ENCODE measurements around the gene ACBD7.

ACBD7 gene

DNA sequence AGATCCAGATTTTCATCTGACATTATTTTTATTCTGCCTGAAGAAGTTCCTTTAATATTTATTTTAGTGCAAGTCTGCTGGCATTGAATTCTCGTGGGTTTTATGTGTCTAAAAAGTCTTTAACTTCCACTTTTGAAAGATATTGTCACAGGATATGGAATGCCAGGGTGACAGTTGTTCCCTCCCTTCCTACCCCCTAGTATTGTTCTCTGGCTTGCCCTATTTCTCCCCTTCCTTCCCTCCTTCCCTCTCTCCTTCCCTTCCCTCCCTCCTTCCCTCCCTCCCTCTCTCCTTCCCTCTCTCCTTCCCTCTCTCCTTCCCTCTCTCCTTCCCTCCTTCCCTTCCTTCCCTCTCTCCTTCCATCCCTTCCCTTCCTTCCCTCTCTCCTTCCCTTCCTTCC lies 29.9 kb downstream of the ACBD7 start:
- H3K4me3 ChIP-seq (ENCODE audit: low read depth, low read length), result no peak overlapping the region
- no peaks in the 10 kb centered on the region for H3K4me1 ChIP-seq (ENCODE audit: control insufficient read depth, insufficient read depth, low read length, unreplicated experiment)
- H3K27ac ChIP-seq (ENCODE audit: low read depth, low read length), result no peak overlapping the region
- H2AFZ ChIP-seq (ENCODE audit: low read length, unreplicated experiment), result no peak overlapping the region
- no peaks in the 10 kb centered on the region for H3K36me3 ChIP-seq (ENCODE audit: insufficient read depth, low read length)
- no peaks in the 10 kb centered on the region for H3K27me3 ChIP-seq (ENCODE audit: insufficient read depth, low read length)
- no peaks in the 10 kb centered on the region for H3K79me2 ChIP-seq (ENCODE audit: control insufficient read depth, insufficient read depth, low read length, unreplicated experiment)

DNA sequence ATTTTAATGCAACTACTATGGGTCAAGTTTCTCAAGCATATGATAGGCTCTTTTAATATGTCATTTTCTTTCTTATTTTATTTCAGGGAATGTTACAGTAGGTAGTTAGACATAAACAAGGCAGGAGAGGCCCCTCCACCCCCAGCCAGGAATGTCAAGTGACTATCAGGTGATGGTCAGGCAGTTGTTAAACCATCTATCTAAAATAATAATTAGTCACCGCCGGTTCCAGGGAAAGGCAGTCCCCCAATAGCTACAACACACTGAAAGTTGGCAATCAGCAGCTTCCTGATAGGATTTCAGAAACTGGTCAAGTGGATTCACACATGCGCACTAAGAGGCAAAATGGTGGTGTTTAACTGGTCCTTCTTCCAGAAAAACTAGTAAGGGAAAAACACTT lies 35.5 kb downstream of the ACBD7 start:
- Histone ChIP-seq H3K36me3 (ENCODE audit: insufficient read depth, low read length) (no peaks in the 10 kb centered on the region), H3K4me1 (ENCODE audit: control insufficient read depth, insufficient read depth, low read length, unreplicated experiment) (no peaks in the 10 kb centered on the region), H3K27me3 (ENCODE audit: insufficient read depth, low read length) (no peaks in the 10 kb centered on the region), H3K79me2 (ENCODE audit: control insufficient read depth, insufficient read depth, low read length, unreplicated experiment) (no peaks in the 10 kb centered on the region), H2AFZ (ENCODE audit: low read length, unreplicated experiment) (no peak overlapping the region), H3K4me3 (ENCODE audit: low read depth, low read length) (no peak overlapping the region), H3K27ac (ENCODE audit: low read depth, low read length) (no peak overlapping the region)

DNA sequence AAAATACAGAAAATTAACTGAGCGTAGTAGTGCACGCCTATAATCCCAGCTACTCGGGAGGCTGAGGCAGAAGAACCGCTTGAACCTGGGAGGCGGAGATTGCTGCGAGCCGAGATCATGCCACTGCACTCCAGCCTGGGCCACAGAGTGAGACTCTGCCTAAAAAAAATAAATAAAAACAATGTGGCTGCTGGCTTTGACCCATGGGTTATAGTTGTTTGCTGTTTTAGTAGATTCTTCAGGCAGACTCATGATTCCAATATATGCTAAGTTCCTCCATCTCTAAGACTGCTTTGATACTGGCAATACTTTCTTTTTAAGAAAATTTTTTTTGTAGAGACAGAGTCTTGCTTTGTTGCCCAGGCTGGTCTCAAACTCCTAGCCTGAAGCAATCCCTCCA lies 36.5 kb downstream of the ACBD7 start:
- H3K4me1 ChIP-seq (ENCODE audit: control insufficient read depth, insufficient read depth, low read length, unreplicated experiment), result peaks cover 1% of the 10 kb centered on the region
- no peak overlapping the region for H3K27ac ChIP-seq (ENCODE audit: low read depth, low read length)
- no peak overlapping the region for H2AFZ ChIP-seq (ENCODE audit: low read length, unreplicated experiment)
- H3K36me3 ChIP-seq (ENCODE audit: insufficient read depth, low read length), result no peaks in the 10 kb centered on the region
- H3K27me3 ChIP-seq (ENCODE audit: insufficient read depth, low read length), result no peaks in the 10 kb centered on the region
- no peaks in the 10 kb centered on the region for H3K79me2 ChIP-seq (ENCODE audit: control insufficient read depth, insufficient read depth, low read length, unreplicated experiment)
- H3K4me3 ChIP-seq (ENCODE audit: low read depth, low read length), result no peak overlapping the region

DNA sequence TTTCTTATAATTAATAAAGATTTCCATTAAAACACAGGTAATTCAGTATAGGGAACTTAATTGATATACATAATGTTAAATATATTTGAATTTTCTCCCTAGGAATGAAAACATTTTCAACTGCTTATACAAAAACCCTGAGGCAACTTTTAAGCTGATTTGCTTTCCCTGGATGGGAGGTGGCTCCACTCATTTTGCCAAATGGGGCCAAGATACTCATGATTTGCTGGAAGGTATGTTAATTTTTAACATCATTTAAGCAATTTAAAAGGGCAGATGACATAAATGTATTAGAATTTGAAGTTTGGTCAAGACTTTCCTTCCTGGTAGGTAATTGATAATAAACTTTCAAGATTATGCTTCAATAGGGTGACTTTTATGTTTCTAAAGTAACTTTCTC lies 39.0 kb downstream of the ACBD7 start:
- Histone ChIP-seq H3K79me2 (ENCODE audit: control insufficient read depth, insufficient read depth, low read length, unreplicated experiment) (no peaks in the 10 kb centered on the region), H3K4me1 (ENCODE audit: control insufficient read depth, insufficient read depth, low read length, unreplicated experiment) (peaks cover 10% of the 10 kb centered on the region), H3K4me3 (ENCODE audit: low read depth, low read length) (no peak overlapping the region), H3K27ac (ENCODE audit: low read depth, low read length) (no peak overlapping the region), H3K27me3 (ENCODE audit: insufficient read depth, low read length) (no peaks in the 10 kb centered on the region), H3K36me3 (ENCODE audit: insufficient read depth, low read length) (no peaks in the 10 kb centered on the region), H2AFZ (ENCODE audit: low read length, unreplicated experiment) (no peak overlapping the region)

DNA sequence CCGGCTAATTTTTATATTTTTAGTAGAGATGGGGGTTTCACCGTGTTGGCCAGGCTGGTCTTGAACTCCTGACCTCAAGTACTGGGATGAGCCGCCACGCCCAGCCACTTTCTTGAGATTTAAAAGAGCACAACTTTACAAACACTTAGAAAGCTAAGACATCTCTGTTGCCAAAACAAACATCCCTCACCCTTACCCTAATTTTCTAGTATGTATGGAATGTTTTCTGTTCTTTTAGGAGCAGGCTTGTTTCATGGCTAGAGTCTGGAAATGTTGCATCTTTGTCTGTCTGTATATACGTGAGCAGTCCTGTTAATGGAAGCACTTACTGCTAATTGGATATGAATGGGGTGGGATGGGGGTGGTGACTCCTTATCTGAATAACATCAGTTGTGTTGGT lies 42.0 kb downstream of the ACBD7 start:
- no peaks in the 10 kb centered on the region for H3K27me3 ChIP-seq (ENCODE audit: insufficient read depth, low read length)
- H3K4me3 ChIP-seq (ENCODE audit: low read depth, low read length), result no peak overlapping the region
- no peaks in the 10 kb centered on the region for H3K36me3 ChIP-seq (ENCODE audit: insufficient read depth, low read length)
- no peak overlapping the region for H2AFZ ChIP-seq (ENCODE audit: low read length, unreplicated experiment)
- H3K79me2 ChIP-seq (ENCODE audit: control insufficient read depth, insufficient read depth, low read length, unreplicated experiment), result no peaks in the 10 kb centered on the region
- peak overlapping the region; percentile 18 for H3K27ac ChIP-seq (ENCODE audit: low read depth, low read length)
- peaks cover 10% of the 10 kb centered on the region for H3K4me1 ChIP-seq (ENCODE audit: control insufficient read depth, insufficient read depth, low read length, unreplicated experiment)

DNA sequence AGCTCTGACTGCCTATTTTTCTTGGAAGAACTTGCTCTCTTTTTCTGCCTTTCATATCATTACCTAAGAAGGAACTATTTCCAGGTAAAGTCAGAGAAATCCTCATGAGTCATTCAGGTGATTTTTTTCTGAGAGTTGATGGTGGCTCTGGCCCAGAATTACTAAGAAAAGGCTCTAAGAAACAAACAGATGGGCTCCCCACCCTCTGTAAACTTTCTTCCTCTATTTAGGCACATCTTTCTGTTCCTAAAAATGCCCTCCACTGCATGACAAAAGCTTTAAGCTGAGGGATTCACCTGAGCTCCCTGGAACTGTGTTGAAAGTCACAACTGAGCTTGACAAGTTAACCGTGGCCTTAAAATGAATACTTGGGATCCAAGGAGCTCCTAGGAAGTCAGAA lies 43.2 kb downstream of the ACBD7 start:
- H2AFZ ChIP-seq (ENCODE audit: low read length, unreplicated experiment), result no peak overlapping the region
- H3K4me3 ChIP-seq (ENCODE audit: low read depth, low read length), result no peak overlapping the region
- H3K36me3 ChIP-seq (ENCODE audit: insufficient read depth, low read length), result no peaks in the 10 kb centered on the region
- no peaks in the 10 kb centered on the region for H3K27me3 ChIP-seq (ENCODE audit: insufficient read depth, low read length)
- H3K79me2 ChIP-seq (ENCODE audit: control insufficient read depth, insufficient read depth, low read length, unreplicated experiment), result no peaks in the 10 kb centered on the region
- peaks cover 10% of the 10 kb centered on the region for H3K4me1 ChIP-seq (ENCODE audit: control insufficient read depth, insufficient read depth, low read length, unreplicated experiment)
- no peak overlapping the region for H3K27ac ChIP-seq (ENCODE audit: low read depth, low read length)

DNA sequence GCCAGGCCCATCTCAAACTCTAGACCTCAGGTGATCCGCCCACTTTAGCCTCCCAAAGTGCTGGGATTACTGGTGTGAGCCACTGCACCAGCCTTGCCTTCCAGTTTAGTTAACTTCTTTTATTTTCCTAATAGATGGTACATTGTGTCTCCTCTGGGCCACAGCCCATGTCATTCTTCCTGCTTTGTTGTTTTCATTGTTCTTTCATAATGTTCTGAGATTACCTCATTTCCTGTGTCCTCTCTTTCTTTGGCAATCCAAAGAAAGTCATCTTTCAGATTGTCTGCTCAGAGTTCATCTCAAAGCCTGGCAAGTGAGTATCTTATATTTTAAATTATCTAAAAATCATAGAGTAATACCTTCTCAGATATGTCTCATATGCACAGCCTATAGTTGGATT lies 44.9 kb downstream of the ACBD7 start, which contains the start of gene OLAH:
Gene OLAH, plus strand, starts transcription at position 270 of the 400 bp plus-strand sequence. CDS start 3,346 bp downstream, outside the sequence.
- no peak within 1 kb of the TSS for H2AFZ ChIP-seq (ENCODE audit: low read length, unreplicated experiment)
- H3K36me3 ChIP-seq (ENCODE audit: insufficient read depth, low read length), result no peaks in the 10 kb centered on the region
- peak within 1 kb of the TSS; percentile 46; the same call in 1 of the 2 replicates for H3K27ac ChIP-seq (ENCODE audit: low read depth, low read length)
- H3K79me2 ChIP-seq (ENCODE audit: control insufficient read depth, insufficient read depth, low read length, unreplicated experiment), result no peaks in the 10 kb centered on the region
- peaks cover 10% of the 10 kb centered on the region for H3K4me1 ChIP-seq (ENCODE audit: control insufficient read depth, insufficient read depth, low read length, unreplicated experiment)
- no peaks in the 10 kb centered on the region for H3K27me3 ChIP-seq (ENCODE audit: insufficient read depth, low read length)
- no peak within 1 kb of the TSS for H3K4me3 ChIP-seq (ENCODE audit: low read depth, low read length)

DNA sequence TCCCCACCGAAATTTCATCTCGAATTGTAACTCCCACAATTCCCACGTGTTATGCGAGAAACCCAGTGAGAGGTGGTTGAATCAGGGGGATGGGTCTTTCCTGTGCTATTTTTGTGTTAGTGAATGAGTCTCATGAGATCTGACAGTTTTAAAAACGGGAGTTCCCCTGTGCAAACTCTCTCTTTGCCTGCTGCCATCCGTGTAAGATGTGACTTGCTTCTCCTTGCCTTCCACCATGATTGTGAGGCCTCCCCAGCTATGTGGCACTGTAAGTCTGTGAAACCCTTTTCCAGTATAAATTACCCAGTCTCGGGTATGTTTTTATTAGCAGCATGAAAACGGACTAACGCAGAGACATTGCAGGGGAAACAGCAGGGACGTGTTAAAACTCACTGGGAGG lies 50.2 kb downstream of the ACBD7 start:
- Histone ChIP-seq H3K4me1 (ENCODE audit: control insufficient read depth, insufficient read depth, low read length, unreplicated experiment) (peaks cover 11% of the 10 kb centered on the region), H3K27me3 (ENCODE audit: insufficient read depth, low read length) (no peaks in the 10 kb centered on the region), H2AFZ (ENCODE audit: low read length, unreplicated experiment) (no peak overlapping the region)

DNA sequence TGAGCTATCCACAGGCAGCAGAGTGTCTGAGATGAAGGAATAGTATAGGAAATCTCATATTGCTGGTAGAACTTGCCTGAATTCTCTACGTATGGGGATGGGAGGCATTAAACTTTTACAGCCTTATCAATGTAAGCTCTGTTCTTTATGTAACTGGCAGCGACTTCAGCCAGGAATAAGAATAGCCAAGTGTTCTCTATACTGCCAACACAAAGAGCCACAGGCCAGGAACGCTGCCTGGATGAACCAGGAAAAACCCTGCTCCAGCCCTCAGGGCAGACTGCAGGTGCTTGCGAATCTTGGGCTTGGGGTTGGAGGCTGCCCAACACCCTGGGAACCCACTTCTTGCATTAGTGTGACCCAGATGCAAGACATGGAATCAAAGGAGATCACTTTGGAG lies 50.9 kb downstream of the ACBD7 start:
- H3K4me3 ChIP-seq (ENCODE audit: low read depth, low read length), result no peak overlapping the region
- H3K27ac ChIP-seq (ENCODE audit: low read depth, low read length), result no peak overlapping the region
- no peaks in the 10 kb centered on the region for H3K79me2 ChIP-seq (ENCODE audit: control insufficient read depth, insufficient read depth, low read length, unreplicated experiment)
- no peaks in the 10 kb centered on the region for H3K27me3 ChIP-seq (ENCODE audit: insufficient read depth, low read length)
- no peak overlapping the region for H2AFZ ChIP-seq (ENCODE audit: low read length, unreplicated experiment)
- no peaks in the 10 kb centered on the region for H3K36me3 ChIP-seq (ENCODE audit: insufficient read depth, low read length)
- peaks cover 11% of the 10 kb centered on the region for H3K4me1 ChIP-seq (ENCODE audit: control insufficient read depth, insufficient read depth, low read length, unreplicated experiment)

More for the DNA sequence above, 50.2 kb downstream of the ACBD7 start:
- H3K79me2 ChIP-seq (ENCODE audit: control insufficient read depth, insufficient read depth, low read length, unreplicated experiment), result no peaks in the 10 kb centered on the region
- H3K36me3 ChIP-seq (ENCODE audit: insufficient read depth, low read length), result no peaks in the 10 kb centered on the region
- no peak overlapping the region for H3K4me3 ChIP-seq (ENCODE audit: low read depth, low read length)
- H3K27ac ChIP-seq (ENCODE audit: low read depth, low read length), result no peak overlapping the region

DNA sequence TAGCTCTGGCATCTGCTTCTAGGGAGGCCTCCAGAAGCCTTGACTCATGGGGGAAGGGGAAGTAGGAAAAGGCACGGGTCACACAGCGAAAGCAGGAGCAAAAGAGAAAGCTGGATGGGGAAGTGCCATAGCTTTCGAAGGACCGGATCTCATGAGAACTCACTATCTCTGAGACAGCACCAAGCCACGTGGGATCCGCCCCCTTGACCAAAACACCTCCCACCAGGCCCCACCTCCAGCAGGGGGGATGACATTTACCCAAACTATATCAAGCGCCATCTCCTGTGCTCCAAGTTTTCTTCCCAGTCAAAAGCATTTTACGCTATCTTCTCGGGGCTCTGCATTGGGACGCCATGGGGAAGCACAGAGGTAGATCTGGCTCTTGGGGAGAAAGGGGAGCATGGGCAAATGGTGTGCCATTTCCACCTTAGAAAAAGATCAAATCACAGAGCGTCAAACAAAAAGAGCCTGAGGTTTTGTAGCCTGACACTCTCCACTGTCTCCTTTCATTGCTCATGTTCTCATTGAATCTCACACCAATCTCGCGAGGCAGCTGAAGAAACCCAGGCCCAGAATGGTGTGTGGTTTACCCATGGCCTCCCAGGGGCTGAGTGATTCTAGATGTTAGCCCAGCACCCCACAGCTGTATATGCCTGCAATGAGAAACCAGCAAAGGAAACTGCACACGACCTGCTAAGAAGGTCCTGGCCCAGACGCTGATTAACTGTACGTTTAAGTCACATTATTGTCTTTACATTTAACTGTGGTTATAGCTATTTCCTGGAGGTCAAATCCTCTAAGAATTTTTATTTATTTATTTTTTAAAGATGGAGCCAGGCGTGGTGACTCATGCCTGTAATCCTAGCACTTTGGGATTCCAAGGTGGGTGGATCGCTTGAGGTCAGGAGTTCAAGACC lies 52.9 kb downstream of the ACBD7 start:
- peaks cover 11% of the 10 kb centered on the region for H3K4me1 ChIP-seq (ENCODE audit: control insufficient read depth, insufficient read depth, low read length, unreplicated experiment)
- no peak overlapping the region for H2AFZ ChIP-seq (ENCODE audit: low read length, unreplicated experiment)
- no peaks in the 10 kb centered on the region for H3K79me2 ChIP-seq (ENCODE audit: control insufficient read depth, insufficient read depth, low read length, unreplicated experiment)
- H3K4me3 ChIP-seq (ENCODE audit: low read depth, low read length), result no peak overlapping the region
- H3K27me3 ChIP-seq (ENCODE audit: insufficient read depth, low read length), result no peaks in the 10 kb centered on the region
- H3K36me3 ChIP-seq (ENCODE audit: insufficient read depth, low read length), result no peaks in the 10 kb centered on the region
- peak overlapping the region; percentile 4; the same call in 1 of the 2 replicates for H3K27ac ChIP-seq (ENCODE audit: low read depth, low read length)

DNA sequence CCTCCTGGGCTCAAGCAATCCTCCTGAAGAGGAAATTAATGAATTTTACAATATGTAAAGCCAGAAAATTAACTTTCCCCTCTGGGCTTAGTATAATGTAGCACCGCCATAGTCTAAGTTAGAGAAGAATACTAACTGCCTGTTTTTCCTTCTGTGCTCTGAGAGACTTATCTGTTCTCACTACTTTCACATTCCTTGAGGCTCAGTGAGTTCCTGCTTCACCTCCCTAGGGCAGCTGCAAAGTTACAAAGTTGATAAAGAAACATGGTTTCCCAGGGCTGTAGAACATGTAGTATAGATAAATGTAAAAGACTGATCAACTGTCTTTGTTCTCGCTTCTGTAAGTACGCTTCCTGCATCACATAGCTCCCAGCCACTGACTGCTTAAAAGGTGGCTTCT lies 60.8 kb downstream of the ACBD7 start:
- Histone ChIP-seq H3K36me3 (ENCODE audit: insufficient read depth, low read length) (no peaks in the 10 kb centered on the region), H3K27me3 (ENCODE audit: insufficient read depth, low read length) (no peaks in the 10 kb centered on the region), H3K79me2 (ENCODE audit: control insufficient read depth, insufficient read depth, low read length, unreplicated experiment) (no peaks in the 10 kb centered on the region), H2AFZ (ENCODE audit: low read length, unreplicated experiment) (no peak overlapping the region), H3K27ac (ENCODE audit: low read depth, low read length) (no peak overlapping the region), H3K4me1 (ENCODE audit: control insufficient read depth, insufficient read depth, low read length, unreplicated experiment) (no peaks in the 10 kb centered on the region), H3K4me3 (ENCODE audit: low read depth, low read length) (no peak overlapping the region)

Measured in ACC112 (cell line).